Progenitor cell of endocrine pancreas (in vitro differentiated cells): ENCODE data around the gene POGZ. TPM values are rescaled to one million over a fixed set of nuclear protein-coding genes. Genes with fewer than 3 reads are reported as not detected.

Experiments used
- DNase-seq: peaks from one replicate; pipeline ENCODE4 v3.0.0; 2021; ENCODE audit warnings: low spot score; ENCODE audit not compliant: unreplicated experiment
- H3K27ac Mint-ChIP-seq: 2 replicates; pipeline ENCODE4 v1.8.0; 2021; ENCODE audit warnings: mild to moderate bottlenecking, moderate library complexity, mixed read lengths
- H3K27me3 Mint-ChIP-seq: 2 replicates; pipeline ENCODE4 v1.8.0; 2021; ENCODE audit warnings: mixed read lengths
- H3K36me3 Mint-ChIP-seq: 2 replicates; pipeline ENCODE4 v1.8.0; 2022; ENCODE audit warnings: mixed read lengths; ENCODE audit not compliant: insufficient read depth
- H3K4me1 Mint-ChIP-seq: 2 replicates; pipeline ENCODE4 v1.8.0; 2021; ENCODE audit warnings: low read depth, mixed read lengths
- H3K4me3 Mint-ChIP-seq: 2 replicates; pipeline ENCODE4 v1.8.0; 2021; ENCODE audit warnings: low read depth, mild to moderate bottlenecking, moderate library complexity, mixed read lengths
- H3K9me3 Mint-ChIP-seq: 2 replicates; pipeline ENCODE4 v1.8.0; 2021; ENCODE audit warnings: low read depth, mixed read lengths
- CTCF ChIP-seq: fragments of 200-600 bp; sonication (generic); IDR thresholded peaks from one replicate; pipeline ENCODE4 v1.5.0; 2021; ENCODE audit warnings: antibody characterized with exemption, mild to moderate bottlenecking; ENCODE audit not compliant: unreplicated experiment
- total RNA-seq: library from RNA; stranded (reverse); gene quantifications from 2 replicates; pipeline ENCODE4 v1.2.1, GENCODE V29; 2021

POGZ gene
- total RNA-seq, 1 donor from 2014 or later, result 188 TPM

- Mint-ChIP-seq H3K9me3 (peaks cover 5% of the 10 kb centered on the region), H3K27ac (no peak overlapping the region), H3K4me3 (no peak overlapping the region), H3K4me1 (peaks cover 2% of the 10 kb centered on the region), H3K27me3 (no peaks in the 10 kb centered on the region), H3K36me3 (peaks cover 1% of the 10 kb centered on the region)
- TF ChIP-seq CTCF, result no peak
- DNase-seq, result no peak
These were observed 27.3 kb upstream of the POGZ start for GRCh38 chr1:151486557-151486956.

GRCh38 chr1:151485685-151486255 lies 26.5 kb upstream of the POGZ start:
- no peaks in the 10 kb centered on the region for H3K27me3 Mint-ChIP-seq

GRCh38 chr1:151482017-151482416 lies 22.7 kb upstream of the POGZ start:
- Mint-ChIP-seq H3K4me1 (peaks cover 2% of the 10 kb centered on the region), H3K27me3 (no peaks in the 10 kb centered on the region), H3K4me3 (no peak overlapping the region), H3K27ac (no peak overlapping the region), H3K36me3 (peaks cover 3% of the 10 kb centered on the region), H3K9me3 (peaks cover 5% of the 10 kb centered on the region)
- no peak for TF ChIP-seq CTCF
- DNase-seq, result no peak

More at GRCh38 chr1:151485685-151486255, 26.5 kb upstream of the POGZ start:
- Mint-ChIP-seq H3K4me3 (no peak overlapping the region), H3K36me3 (peaks cover 1% of the 10 kb centered on the region), H3K27ac (no peak overlapping the region), H3K4me1 (no peaks in the 10 kb centered on the region), H3K9me3 (peaks cover 5% of the 10 kb centered on the region)
- TF ChIP-seq CTCF, result no peak
- no peak for DNase-seq

- no peak overlapping the region for H3K4me3 Mint-ChIP-seq
- peaks cover 3% of the 10 kb centered on the region for H3K36me3 Mint-ChIP-seq
- no peak for TF ChIP-seq CTCF
- no peak for DNase-seq
- peaks cover 2% of the 10 kb centered on the region for H3K4me1 Mint-ChIP-seq
- no peak overlapping the region for H3K27ac Mint-ChIP-seq
- H3K9me3 Mint-ChIP-seq, result peaks cover 5% of the 10 kb centered on the region
- H3K27me3 Mint-ChIP-seq, result no peaks in the 10 kb centered on the region
These were observed 20.2 kb upstream of the POGZ start for GRCh38 chr1:151479462-151479861.

- Mint-ChIP-seq H3K27me3 (no peaks in the 10 kb centered on the region), H3K27ac (no peak overlapping the region), H3K36me3 (peaks cover 3% of the 10 kb centered on the region), H3K4me1 (peaks cover 2% of the 10 kb centered on the region), H3K4me3 (no peak overlapping the region), H3K9me3 (peaks cover 5% of the 10 kb centered on the region)
- no peak for DNase-seq
- no peak for TF ChIP-seq CTCF
These were observed 19.6 kb upstream of the POGZ start for GRCh38 chr1:151478923-151479322.
